Endothelial cell of umbilical vein (primary cell): ENCODE results near the gene CLDN5. TPM values are rescaled to one million over a fixed set of nuclear protein-coding genes. Genes with fewer than 3 reads are reported as not detected.

Experiments used
- BruUV-seq: library from RNA; stranded (reverse); fragments of 400-500 nt; replicated peaks from 2 replicates; lab custom pipeline; 2021; lab: Mats Ljungman, UMichigan
- CTCF ChIA-PET: fragments of 300-600, 350-600 bp; sonication (Branson Sonifier 250); formaldehyde crosslinking; loops from one replicate; lab custom pipeline; 2021; ENCODE audit warnings: antibody characterized with exemption, inconsistent platforms; lab: Charles Lee
- POLR2A ChIA-PET: fragments of 300-600, 350-600 bp; sonication (Branson Sonifier 250); formaldehyde crosslinking; loops from one replicate; lab custom pipeline; 2021; ENCODE audit warnings: antibody characterized with exemption, inconsistent platforms; lab: Charles Lee
- DNase-seq: peaks from one replicate; pipeline ENCODE4 v3.0.0-alpha.2; 2011; ENCODE audit warnings: low read depth, low spot score
- FAIRE-seq: peaks from 2 replicates; lab custom pipeline; 2011; peaks lifted over from hg19 to GRCh38; lab: Jason Lieb, UNC
- H2AFZ ChIP-seq: 2 replicates; pipeline ENCODE4 v1.6.0; 2012; ENCODE audit warnings: low read depth, low read length, control low read depth, inconsistent platforms
- H3K27ac ChIP-seq: 2 replicates; pipeline ENCODE4 v1.5.1; 2011; ENCODE audit warnings: low read depth, mild to moderate bottlenecking, control low read depth, low read length, moderate library complexity; ENCODE audit not compliant: insufficient read depth
- H3K27me3 ChIP-seq, 2 experiments: 2 replicates each; pipeline versions ENCODE4 v1.6.0 to v1.6.1; 2011; ENCODE audit warnings: low read length in 2 of 2, mixed read lengths in 1 of 2; ENCODE audit not compliant: control insufficient read depth in 2 of 2, insufficient read depth in 2 of 2
- H3K36me3 ChIP-seq, 2 experiments: 2 replicates in 1 of 2; 3 replicates in 1 of 2; pipeline ENCODE4 v1.5.1; 2011; ENCODE audit warnings: low read length in 2 of 2, mild to moderate bottlenecking in 1 of 2, moderate library complexity in 1 of 2; ENCODE audit not compliant: control insufficient read depth in 2 of 2, insufficient read depth in 2 of 2; ENCODE audit errors: extremely low read depth in 1 of 2
- H3K4me1 ChIP-seq: 3 replicates; pipeline ENCODE4 v1.5.1; 2011; ENCODE audit warnings: mild to moderate bottlenecking, low read length; ENCODE audit not compliant: control insufficient read depth, insufficient read depth; ENCODE audit errors: extremely low read depth
- H3K4me2 ChIP-seq: 2 replicates; pipeline ENCODE4 v1.6.1; 2011; ENCODE audit warnings: low read length, control low read depth, mixed read lengths; ENCODE audit not compliant: insufficient read depth
- H3K4me3 ChIP-seq, 3 experiments: fragments of 200-600 bp in 1 of 3; sonication (generic), shearing (Covaris generic) in 1 of 3; replicated peaks in 1 of 3; 2 replicates each; pipeline ENCODE4 v1.5.1; 2011 to 2016; ENCODE audit warnings: control low read depth in 3 of 3, low read length in 3 of 3, mild to moderate bottlenecking in 2 of 3, inconsistent platforms in 1 of 3, low read depth in 1 of 3, moderate library complexity in 1 of 3; ENCODE audit not compliant: insufficient read depth in 1 of 3
- H3K79me2 ChIP-seq: 2 replicates; pipeline ENCODE4 v1.6.0; 2012; ENCODE audit warnings: low read length, inconsistent platforms; ENCODE audit not compliant: control insufficient read depth, insufficient read depth
- H3K9ac ChIP-seq: replicated peaks from 2 replicates; pipeline ENCODE3; 2011; ENCODE audit warnings: low read length, control low read depth; ENCODE audit not compliant: insufficient read depth; ENCODE audit errors: extremely low read depth
- H3K9me1 ChIP-seq: replicated peaks from 3 replicates; pipeline ENCODE4 v1.6.0; 2011; ENCODE audit warnings: mild to moderate bottlenecking, low read length; ENCODE audit not compliant: control insufficient read depth, insufficient read depth; ENCODE audit errors: extremely low read depth
- H3K9me3 ChIP-seq: replicated peaks from 2 replicates; pipeline ENCODE4 v1.5.1; 2012; ENCODE audit warnings: low read length, inconsistent platforms; ENCODE audit not compliant: control insufficient read depth, insufficient read depth
- H4K20me1 ChIP-seq: replicated peaks from 2 replicates; pipeline ENCODE3; 2011; ENCODE audit warnings: mild to moderate bottlenecking, low read length; ENCODE audit not compliant: control insufficient read depth, insufficient read depth; ENCODE audit errors: extremely low read depth
- EZH2 ChIP-seq: IDR thresholded peaks from 2 replicates; pipeline ENCODE4 v1.6.1; 2012; ENCODE audit warnings: borderline replicate concordance, low read depth, mild to moderate bottlenecking, moderate library complexity, low read length, inconsistent platforms; ENCODE audit not compliant: severe bottlenecking
- FOS ChIP-seq: IDR thresholded peaks from 2 replicates; pipeline ENCODE4 v1.6.1; 2011; ENCODE audit warnings: mild to moderate bottlenecking, low read length, moderate library complexity, borderline replicate concordance; ENCODE audit not compliant: insufficient read depth
- GATA2 ChIP-seq: IDR thresholded peaks from 2 replicates; pipeline ENCODE4 v1.7.0; 2011; ENCODE audit warnings: low read depth, mild to moderate bottlenecking, moderate library complexity, mixed read lengths, low read length; ENCODE audit not compliant: insufficient read length, insufficient read depth
- MYC ChIP-seq: IDR thresholded peaks from one replicate; pipeline ENCODE4 v1.6.1; 2011; ENCODE audit warnings: mild to moderate bottlenecking, low read depth, low read length
- POLR2A ChIP-seq: IDR thresholded peaks from 2 replicates; pipeline ENCODE4 v1.6.1; 2012; ENCODE audit warnings: low read depth, mild to moderate bottlenecking, control low read depth, low read length
- POLR2AphosphoS5 ChIP-seq: IDR thresholded peaks from 2 replicates; pipeline ENCODE4 v1.6.1; 2012; ENCODE audit warnings: low read depth, mild to moderate bottlenecking, control low read depth, low read length, moderate library complexity; ENCODE audit not compliant: insufficient read depth
- dilution Hi-C: fragments of 300-500 bp; cut with MboI; formaldehyde crosslinking; loops from one replicate; pipeline ENCODE4 v1.15.0; 2019; ENCODE audit warnings: low sequenced_read_pairs; ENCODE audit not compliant: extremely low pct_ligation_motif_present
- intact Hi-C: fragments of 100-400 bp; cut with micrococcal nuclease; formaldehyde crosslinking; loops from one replicate; pipeline ENCODE4 v1.10.0; 2022
- polyA plus RNA-seq, 4 experiments: library from polyadenylated mRNA; depleted of rRNA in 3 of 4; stranded (reverse) in 3 of 4; unstranded in 1 of 4; fragments of >200 nt; gene quantifications; 2 replicates each; pipeline versions ENCODE4 v1.2.1 to v1.2.3, GENCODE V29; 2011 to 2012; ENCODE audit warnings: missing spikeins in 1 of 4
- total RNA-seq: library from RNA; stranded (reverse); gene quantifications from 2 replicates; pipeline ENCODE4 v1.2.3, GENCODE V29; 2021
- TF ChIP-seq, protein P1 (sequence below), 2 donors: IDR thresholded peaks; 1 replicate in 1 of 2; 2 replicates in 1 of 2; pipeline ENCODE4 v1.5.1; 2011; ENCODE audit warnings: low read length in 2 of 2, mild to moderate bottlenecking in 2 of 2, moderate library complexity in 2 of 2, control low read depth in 1 of 2, inconsistent platforms in 1 of 2, low read depth in 1 of 2; ENCODE audit not compliant: insufficient read depth in 1 of 2; ENCODE audit errors: extremely low read depth in 1 of 2
- TF ChIP-seq, protein P2 (sequence below): IDR thresholded peaks from 2 replicates; pipeline ENCODE4 v1.6.1; 2011; ENCODE audit not compliant: insufficient read depth, insufficient read length

The CLDN5 gene
- total and polyA plus RNA-seq, 2 donors (not counting 3 experiments of a cell fraction or from before 2014, with no cell fraction given) = 198 to 252 TPM

DNA sequence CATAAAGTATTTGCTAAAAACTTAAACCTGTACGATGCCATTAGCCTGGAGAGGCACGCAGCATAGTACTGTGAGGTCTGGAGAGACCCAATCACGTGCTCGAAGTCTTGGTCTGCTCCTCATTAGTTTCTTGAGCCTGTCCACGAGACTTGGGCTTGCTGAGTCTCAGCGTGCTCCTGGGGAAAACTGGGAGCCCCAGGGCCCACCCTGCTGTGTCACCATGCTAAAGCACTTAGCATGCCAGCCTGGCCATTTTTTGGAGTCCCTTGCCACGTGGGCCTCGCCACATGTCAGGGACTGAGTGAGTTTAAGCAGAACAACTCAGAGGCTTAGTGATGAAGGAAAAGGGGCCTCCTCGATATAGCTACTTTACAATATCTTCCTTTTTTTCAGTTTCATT lies 41.9 kb downstream of the CLDN5 start:
- Histone ChIP-seq H4K20me1 (no peaks in the 10 kb centered on the region), H3K4me3 (no peak overlapping the region), H3K36me3 (no peaks in the 10 kb centered on the region), H3K9me1 (no peaks in the 10 kb centered on the region), H3K9me3 (no peaks in the 10 kb centered on the region), H3K4me1 (peaks cover 48% of the 10 kb centered on the region), H2AFZ (no peak overlapping the region), H3K9ac (peak overlapping the region; percentile 77), H3K4me2 (peak overlapping the region; percentile 51), H3K27ac (peak overlapping the region; percentile 72), H3K79me2 (peaks cover 32% of the 10 kb centered on the region), H3K27me3 (no peaks in the 10 kb centered on the region)
- TF ChIP-seq, protein P1, sequence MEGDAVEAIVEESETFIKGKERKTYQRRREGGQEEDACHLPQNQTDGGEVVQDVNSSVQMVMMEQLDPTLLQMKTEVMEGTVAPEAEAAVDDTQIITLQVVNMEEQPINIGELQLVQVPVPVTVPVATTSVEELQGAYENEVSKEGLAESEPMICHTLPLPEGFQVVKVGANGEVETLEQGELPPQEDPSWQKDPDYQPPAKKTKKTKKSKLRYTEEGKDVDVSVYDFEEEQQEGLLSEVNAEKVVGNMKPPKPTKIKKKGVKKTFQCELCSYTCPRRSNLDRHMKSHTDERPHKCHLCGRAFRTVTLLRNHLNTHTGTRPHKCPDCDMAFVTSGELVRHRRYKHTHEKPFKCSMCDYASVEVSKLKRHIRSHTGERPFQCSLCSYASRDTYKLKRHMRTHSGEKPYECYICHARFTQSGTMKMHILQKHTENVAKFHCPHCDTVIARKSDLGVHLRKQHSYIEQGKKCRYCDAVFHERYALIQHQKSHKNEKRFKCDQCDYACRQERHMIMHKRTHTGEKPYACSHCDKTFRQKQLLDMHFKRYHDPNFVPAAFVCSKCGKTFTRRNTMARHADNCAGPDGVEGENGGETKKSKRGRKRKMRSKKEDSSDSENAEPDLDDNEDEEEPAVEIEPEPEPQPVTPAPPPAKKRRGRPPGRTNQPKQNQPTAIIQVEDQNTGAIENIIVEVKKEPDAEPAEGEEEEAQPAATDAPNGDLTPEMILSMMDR (IDR thresholded peaks at IDR 0.05; ENCODE audit: extremely low read depth in 1 of 2, insufficient read depth in 1 of 2, low read depth in 1 of 2, low read length in 2 of 2) = no peak
- TF ChIP-seq GATA2 = no peak
- ChIA-PET POLR2A (no interaction called here), CTCF (no interaction called here)
- intact Hi-C loops (no loop called here), dilution Hi-C loops (no loop called here)
- DNase-seq = no peak
- FAIRE-seq = no peak
- BruUV-seq = no TSS peak

DNA sequence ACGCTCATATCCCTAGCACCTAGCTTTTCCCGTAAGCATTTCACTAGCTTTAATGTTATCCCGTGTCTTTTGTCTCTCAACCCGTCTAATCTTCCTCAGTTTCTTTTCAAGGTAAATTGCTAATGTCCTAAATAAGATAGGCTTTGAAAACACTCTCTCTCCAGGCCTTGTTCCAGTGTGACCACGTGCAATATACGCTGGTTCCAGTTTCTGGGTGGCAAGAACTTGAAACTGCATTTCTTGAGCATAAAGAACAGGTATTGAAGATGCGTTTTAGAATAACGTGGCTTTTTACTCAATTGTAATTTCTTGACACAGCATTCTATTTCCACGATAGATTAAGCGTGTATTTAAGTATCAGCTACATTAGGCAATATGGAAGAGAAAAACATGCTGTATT lies 43.4 kb downstream of the CLDN5 start:
- TF ChIP-seq FOS = no peak
- TF ChIP-seq MYC = no peak
- TF ChIP-seq POLR2AphosphoS5 = no peak
- TF ChIP-seq, protein P1 (IDR thresholded peaks at IDR 0.05; ENCODE audit: extremely low read depth in 1 of 2, insufficient read depth in 1 of 2, low read depth in 1 of 2, low read length in 2 of 2) = no peak
- no peak for TF ChIP-seq POLR2A
- no peak for TF ChIP-seq EZH2
- no peak for TF ChIP-seq GATA2
- TF ChIP-seq, protein P2, sequence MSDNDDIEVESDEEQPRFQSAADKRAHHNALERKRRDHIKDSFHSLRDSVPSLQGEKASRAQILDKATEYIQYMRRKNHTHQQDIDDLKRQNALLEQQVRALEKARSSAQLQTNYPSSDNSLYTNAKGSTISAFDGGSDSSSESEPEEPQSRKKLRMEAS = no peak
- H3K79me2 ChIP-seq = peaks cover 43% of the 10 kb centered on the region
- H3K4me3 ChIP-seq = peak overlapping the region in 1 of 3 experiments; percentile 77
- intact Hi-C loops = no loop called here
- peaks cover 50% of the 10 kb centered on the region for H3K4me1 ChIP-seq
- no peak for DNase-seq
- no peaks in the 10 kb centered on the region for H3K9me3 ChIP-seq
- H3K27ac ChIP-seq = peak overlapping the region; percentile 100
- CTCF ChIA-PET = interaction anchor here (4.7 kb wide), 1 partner anchor 149 kb away, joined by 67 read pairs; no protein-coding TSS in a partner anchor
- dilution Hi-C loops = no loop called here
- no peaks in the 10 kb centered on the region for H3K36me3 ChIP-seq
- no peaks in the 10 kb centered on the region for H4K20me1 ChIP-seq
- BruUV-seq = TSS peak; percentile 34
- peak overlapping the region; percentile 70 for H3K9ac ChIP-seq
- no peak for FAIRE-seq
- POLR2A ChIA-PET = interaction anchor here (1.6 kb wide), 1 partner anchor 44 kb away, joined by 5 read pairs; the partner anchor contains the start of gene CLDN5
- H2AFZ ChIP-seq = no peak overlapping the region
- H3K4me2 ChIP-seq = peak overlapping the region; percentile 83
- no peaks in the 10 kb centered on the region for H3K27me3 ChIP-seq
- H3K9me1 ChIP-seq = no peaks in the 10 kb centered on the region
